GM19467 (cell line): ENCODE data around the gene UFD1.

Experiments
- ATAC-seq: cut with Tn5 transposase; IDR thresholded peaks from one replicate; pipeline ENCODE4 v1.9.1; 2021; ENCODE audit warnings: mild to moderate bottlenecking, moderate library complexity; ENCODE audit not compliant: unreplicated experiment

The UFD1 gene

GRCh38 chr22:19516378-19517170, 37.6 kb upstream of the UFD1 start:
- no peak for ATAC-seq

- no peak for ATAC-seq
Measured at GRCh38 chr22:19515654-19516377, 36.8 kb upstream of the UFD1 start.

GRCh38 chr22:19514831-19515565, 36.0 kb upstream of the UFD1 start:
- no peak for ATAC-seq

GRCh38 chr22:19513823-19514222, 34.8 kb upstream of the UFD1 start:
- no peak for ATAC-seq

- no peak for ATAC-seq
Measured at GRCh38 chr22:19510919-19511341, 31.9 kb upstream of the UFD1 start.

- no peak for ATAC-seq
Measured at GRCh38 chr22:19509923-19510322, 30.9 kb upstream of the UFD1 start.

- no peak for ATAC-seq
Measured at GRCh38 chr22:19509191-19509590, 30.2 kb upstream of the UFD1 start.

- ATAC-seq: no peak
Measured at GRCh38 chr22:19508024-19508776, 29.2 kb upstream of the UFD1 start.

GRCh38 chr22:19507534-19507861, 28.5 kb upstream of the UFD1 start:
- no peak for ATAC-seq

- no peak for ATAC-seq
Measured at GRCh38 chr22:19506212-19506611, 27.2 kb upstream of the UFD1 start.

- no peak for ATAC-seq
Measured at GRCh38 chr22:19505735-19506126, 26.7 kb upstream of the UFD1 start.

- no peak for ATAC-seq
Measured at GRCh38 chr22:19504900-19505734, 26.1 kb upstream of the UFD1 start.

- ATAC-seq: no peak
Measured at GRCh38 chr22:19503869-19504268, 24.9 kb upstream of the UFD1 start.

- no peak for ATAC-seq
Measured at GRCh38 chr22:19503367-19503766, 24.4 kb upstream of the UFD1 start.

GRCh38 chr22:19501897-19502447, 23.0 kb upstream of the UFD1 start:
- ATAC-seq: no peak

GRCh38 chr22:19499880-19500242, 20.9 kb upstream of the UFD1 start:
- no peak for ATAC-seq

GRCh38 chr22:19499236-19499879, 20.4 kb upstream of the UFD1 start:
- no peak for ATAC-seq

- ATAC-seq: no peak
Measured at GRCh38 chr22:19498866-19499190, 19.8 kb upstream of the UFD1 start.

GRCh38 chr22:19498154-19498865, 19.3 kb upstream of the UFD1 start:
- ATAC-seq: no peak
